ENCODE data around the gene TBX10.

DNA sequence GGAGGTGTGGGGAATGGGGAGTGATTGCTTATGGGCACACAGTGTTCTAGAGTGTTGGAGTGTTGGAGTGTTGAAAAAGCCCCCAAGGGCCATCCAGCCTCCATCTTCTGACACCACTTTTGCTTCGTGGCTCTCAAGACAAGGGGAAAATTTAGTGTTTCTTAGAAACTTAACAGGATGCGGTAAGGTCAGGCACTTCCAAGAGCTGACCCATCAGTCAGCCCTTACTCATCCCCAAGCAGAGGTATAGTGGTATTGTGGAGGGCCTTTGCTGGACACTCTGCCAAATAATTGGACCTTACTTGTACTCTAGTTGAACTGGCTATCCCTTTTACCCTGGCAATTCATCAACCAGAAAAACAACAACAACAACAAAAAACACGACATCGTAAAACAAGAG lies 49.6 kb upstream of the TBX10 start:
- TF ChIP-seq, protein P1, sequence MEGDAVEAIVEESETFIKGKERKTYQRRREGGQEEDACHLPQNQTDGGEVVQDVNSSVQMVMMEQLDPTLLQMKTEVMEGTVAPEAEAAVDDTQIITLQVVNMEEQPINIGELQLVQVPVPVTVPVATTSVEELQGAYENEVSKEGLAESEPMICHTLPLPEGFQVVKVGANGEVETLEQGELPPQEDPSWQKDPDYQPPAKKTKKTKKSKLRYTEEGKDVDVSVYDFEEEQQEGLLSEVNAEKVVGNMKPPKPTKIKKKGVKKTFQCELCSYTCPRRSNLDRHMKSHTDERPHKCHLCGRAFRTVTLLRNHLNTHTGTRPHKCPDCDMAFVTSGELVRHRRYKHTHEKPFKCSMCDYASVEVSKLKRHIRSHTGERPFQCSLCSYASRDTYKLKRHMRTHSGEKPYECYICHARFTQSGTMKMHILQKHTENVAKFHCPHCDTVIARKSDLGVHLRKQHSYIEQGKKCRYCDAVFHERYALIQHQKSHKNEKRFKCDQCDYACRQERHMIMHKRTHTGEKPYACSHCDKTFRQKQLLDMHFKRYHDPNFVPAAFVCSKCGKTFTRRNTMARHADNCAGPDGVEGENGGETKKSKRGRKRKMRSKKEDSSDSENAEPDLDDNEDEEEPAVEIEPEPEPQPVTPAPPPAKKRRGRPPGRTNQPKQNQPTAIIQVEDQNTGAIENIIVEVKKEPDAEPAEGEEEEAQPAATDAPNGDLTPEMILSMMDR (IDR thresholded peaks at IDR 0.05; ENCODE audit: borderline replicate concordance, extremely low read depth, low read length, poor library complexity, severe bottlenecking), result no peak
- no peak for TF ChIP-seq EZH2 (IDR thresholded peaks at IDR 0.05; ENCODE audit: borderline replicate concordance, low read depth, low read length, severe bottlenecking)

Data from DND-41 (cell line).